OCI-LY7 (cell line): ENCODE data around the gene AP1M2.

Experiments
- EZH2phosphoT487 ChIP-seq: fragments of 200-600 bp; sonication (generic); IDR thresholded peaks from 2 replicates; pipeline ENCODE4 v1.6.1; 2018; ENCODE audit warnings: low read depth, borderline replicate concordance, mild to moderate bottlenecking, mixed run types, antibody characterized with exemption, low read length, moderate library complexity, mixed read lengths
- TF ChIP-seq, protein P1 (sequence below): fragments of 200-600 bp; sonication (generic); conservative IDR thresholded peaks from 2 replicates; pipeline ENCODE4 v1.5.1; 2014; ENCODE audit warnings: mild to moderate bottlenecking, antibody characterized with exemption, low read length, moderate library complexity, mixed read lengths

GRCh38 chr19:10611907-10612306 lies 24.8 kb upstream of the AP1M2 start:
- TF ChIP-seq, protein P1, sequence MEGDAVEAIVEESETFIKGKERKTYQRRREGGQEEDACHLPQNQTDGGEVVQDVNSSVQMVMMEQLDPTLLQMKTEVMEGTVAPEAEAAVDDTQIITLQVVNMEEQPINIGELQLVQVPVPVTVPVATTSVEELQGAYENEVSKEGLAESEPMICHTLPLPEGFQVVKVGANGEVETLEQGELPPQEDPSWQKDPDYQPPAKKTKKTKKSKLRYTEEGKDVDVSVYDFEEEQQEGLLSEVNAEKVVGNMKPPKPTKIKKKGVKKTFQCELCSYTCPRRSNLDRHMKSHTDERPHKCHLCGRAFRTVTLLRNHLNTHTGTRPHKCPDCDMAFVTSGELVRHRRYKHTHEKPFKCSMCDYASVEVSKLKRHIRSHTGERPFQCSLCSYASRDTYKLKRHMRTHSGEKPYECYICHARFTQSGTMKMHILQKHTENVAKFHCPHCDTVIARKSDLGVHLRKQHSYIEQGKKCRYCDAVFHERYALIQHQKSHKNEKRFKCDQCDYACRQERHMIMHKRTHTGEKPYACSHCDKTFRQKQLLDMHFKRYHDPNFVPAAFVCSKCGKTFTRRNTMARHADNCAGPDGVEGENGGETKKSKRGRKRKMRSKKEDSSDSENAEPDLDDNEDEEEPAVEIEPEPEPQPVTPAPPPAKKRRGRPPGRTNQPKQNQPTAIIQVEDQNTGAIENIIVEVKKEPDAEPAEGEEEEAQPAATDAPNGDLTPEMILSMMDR, result no peak
- no peak for TF ChIP-seq EZH2phosphoT487
